ENCODE results near the gene ANKS1B. TPM values are rescaled to one million over a fixed set of nuclear protein-coding genes. Genes with fewer than 3 reads are reported as not detected.

ANKS1B gene
- total RNA-seq, 1 experiment from 2014 or later: 18.8 TPM

DNA sequence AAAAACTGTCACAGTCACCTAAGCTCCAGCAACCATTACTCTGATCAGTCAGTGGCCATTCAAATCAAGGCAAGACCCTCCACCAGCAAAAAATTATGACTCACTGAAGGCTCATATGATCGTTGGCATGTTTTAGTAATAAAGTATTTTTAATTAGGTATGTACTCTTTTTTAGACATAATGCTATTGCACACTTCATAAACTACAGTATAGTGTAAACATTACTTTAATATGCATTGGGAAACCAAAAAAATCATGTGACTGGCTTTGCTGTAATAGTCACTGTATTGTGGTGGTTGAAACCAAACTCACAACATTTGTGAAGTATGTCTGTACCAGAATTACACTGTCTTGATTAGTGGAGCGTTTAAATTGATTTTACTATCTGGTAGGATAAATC, 471.7 kb downstream of the ANKS1B start:
- ChIA-PET POLR2A (no interaction called here), CTCF (no interaction called here)
- BruUV-seq (replicated peaks): no TSS peak
- H3K9me3 Mint-ChIP-seq (ENCODE audit: unreplicated experiment): peaks cover 10% of the 10 kb centered on the region
- H3K27ac Mint-ChIP-seq (ENCODE audit: low read depth, unreplicated experiment): no peak overlapping the region
- no peaks in the 10 kb centered on the region for H3K4me1 Mint-ChIP-seq (ENCODE audit: insufficient read depth, unreplicated experiment)
- H3K4me3 Mint-ChIP-seq (ENCODE audit: unreplicated experiment): no peak overlapping the region
- DNase-seq (ENCODE audit: unreplicated experiment): no peak
- intact Hi-C loops (cut with micrococcal nuclease): no loop called here
- H3K36me3 Mint-ChIP-seq (ENCODE audit: insufficient read depth, unreplicated experiment): no peaks in the 10 kb centered on the region
- TF ChIP-seq, protein P1, sequence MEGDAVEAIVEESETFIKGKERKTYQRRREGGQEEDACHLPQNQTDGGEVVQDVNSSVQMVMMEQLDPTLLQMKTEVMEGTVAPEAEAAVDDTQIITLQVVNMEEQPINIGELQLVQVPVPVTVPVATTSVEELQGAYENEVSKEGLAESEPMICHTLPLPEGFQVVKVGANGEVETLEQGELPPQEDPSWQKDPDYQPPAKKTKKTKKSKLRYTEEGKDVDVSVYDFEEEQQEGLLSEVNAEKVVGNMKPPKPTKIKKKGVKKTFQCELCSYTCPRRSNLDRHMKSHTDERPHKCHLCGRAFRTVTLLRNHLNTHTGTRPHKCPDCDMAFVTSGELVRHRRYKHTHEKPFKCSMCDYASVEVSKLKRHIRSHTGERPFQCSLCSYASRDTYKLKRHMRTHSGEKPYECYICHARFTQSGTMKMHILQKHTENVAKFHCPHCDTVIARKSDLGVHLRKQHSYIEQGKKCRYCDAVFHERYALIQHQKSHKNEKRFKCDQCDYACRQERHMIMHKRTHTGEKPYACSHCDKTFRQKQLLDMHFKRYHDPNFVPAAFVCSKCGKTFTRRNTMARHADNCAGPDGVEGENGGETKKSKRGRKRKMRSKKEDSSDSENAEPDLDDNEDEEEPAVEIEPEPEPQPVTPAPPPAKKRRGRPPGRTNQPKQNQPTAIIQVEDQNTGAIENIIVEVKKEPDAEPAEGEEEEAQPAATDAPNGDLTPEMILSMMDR (IDR thresholded peaks at IDR 0.05; ENCODE audit: unreplicated experiment): no peak
- H3K27me3 Mint-ChIP-seq (ENCODE audit: insufficient read depth, unreplicated experiment): no peaks in the 10 kb centered on the region

DNA sequence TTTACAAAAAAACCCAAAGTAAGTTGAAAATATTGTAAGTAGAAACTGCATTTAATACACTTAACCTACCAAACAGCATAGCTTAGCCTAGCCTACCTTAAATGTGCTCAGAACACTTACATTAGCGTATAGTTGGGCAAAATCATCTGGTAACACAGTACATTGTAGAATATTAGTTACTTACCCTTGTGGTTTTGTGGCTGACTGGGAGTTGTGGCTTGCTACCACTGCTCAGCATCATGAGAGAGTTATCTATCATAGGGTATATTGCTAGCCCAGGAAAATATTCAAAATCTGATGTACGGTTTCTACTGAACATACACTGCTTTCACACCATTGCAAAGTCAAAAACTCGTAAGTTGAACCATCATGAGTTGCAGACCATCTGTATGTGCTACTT, 478.9 kb downstream of the ANKS1B start:
- TF ChIP-seq, protein P1 (IDR thresholded peaks at IDR 0.05; ENCODE audit: unreplicated experiment): no peak
- peaks cover 10% of the 10 kb centered on the region for H3K9me3 Mint-ChIP-seq (ENCODE audit: unreplicated experiment)
- H3K4me3 Mint-ChIP-seq (ENCODE audit: unreplicated experiment): no peak overlapping the region
- ChIA-PET POLR2A (no interaction called here), CTCF (no interaction called here)
- no peak for DNase-seq (ENCODE audit: unreplicated experiment)
- no peaks in the 10 kb centered on the region for H3K4me1 Mint-ChIP-seq (ENCODE audit: insufficient read depth, unreplicated experiment)
- intact Hi-C loops (cut with micrococcal nuclease): no loop called here
- no peak overlapping the region for H3K27ac Mint-ChIP-seq (ENCODE audit: low read depth, unreplicated experiment)
- no TSS peak for BruUV-seq (replicated peaks)
- H3K36me3 Mint-ChIP-seq (ENCODE audit: insufficient read depth, unreplicated experiment): no peaks in the 10 kb centered on the region
- H3K27me3 Mint-ChIP-seq (ENCODE audit: insufficient read depth, unreplicated experiment): no peaks in the 10 kb centered on the region

DNA sequence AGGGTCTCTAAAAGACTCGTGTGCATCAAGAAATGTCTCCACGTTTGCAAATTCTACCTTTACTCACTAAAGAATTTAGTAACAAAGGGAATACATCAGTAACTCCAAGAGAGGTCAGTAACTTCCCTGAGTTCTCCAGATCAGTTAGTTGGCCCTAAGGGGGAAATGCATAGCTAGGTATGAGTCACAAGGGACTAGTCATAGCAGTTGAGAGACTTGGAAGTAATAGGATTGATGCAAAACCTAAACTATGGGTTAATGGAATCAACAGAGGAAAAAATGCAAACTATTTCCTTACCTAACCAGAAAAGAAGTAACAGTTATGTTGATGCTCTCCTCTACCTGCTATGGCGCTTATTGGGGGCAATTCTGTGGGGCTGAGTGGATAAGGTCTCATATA, 486.0 kb downstream of the ANKS1B start:
- no peaks in the 10 kb centered on the region for H3K36me3 Mint-ChIP-seq (ENCODE audit: insufficient read depth, unreplicated experiment)
- BruUV-seq (replicated peaks): no TSS peak
- TF ChIP-seq, protein P1 (IDR thresholded peaks at IDR 0.05; ENCODE audit: unreplicated experiment): no peak
- no peaks in the 10 kb centered on the region for H3K27me3 Mint-ChIP-seq (ENCODE audit: insufficient read depth, unreplicated experiment)
- no peaks in the 10 kb centered on the region for H3K9me3 Mint-ChIP-seq (ENCODE audit: unreplicated experiment)
- intact Hi-C loops (cut with micrococcal nuclease): loop anchor here (10.0 kb wide), 1 partner anchor 454 kb away; no protein-coding TSS in a partner anchor
- peak; percentile 76 for DNase-seq (ENCODE audit: unreplicated experiment)
- no peak overlapping the region for H3K27ac Mint-ChIP-seq (ENCODE audit: low read depth, unreplicated experiment)
- no peak overlapping the region for H3K4me3 Mint-ChIP-seq (ENCODE audit: unreplicated experiment)
- H3K4me1 Mint-ChIP-seq (ENCODE audit: insufficient read depth, unreplicated experiment): peaks cover 21% of the 10 kb centered on the region
- POLR2A ChIA-PET: interaction anchor here (1.8 kb wide), 1 partner anchor 9 kb away, joined by 6 read pairs; no protein-coding TSS in a partner anchor
- CTCF ChIA-PET: no interaction called here

DNA sequence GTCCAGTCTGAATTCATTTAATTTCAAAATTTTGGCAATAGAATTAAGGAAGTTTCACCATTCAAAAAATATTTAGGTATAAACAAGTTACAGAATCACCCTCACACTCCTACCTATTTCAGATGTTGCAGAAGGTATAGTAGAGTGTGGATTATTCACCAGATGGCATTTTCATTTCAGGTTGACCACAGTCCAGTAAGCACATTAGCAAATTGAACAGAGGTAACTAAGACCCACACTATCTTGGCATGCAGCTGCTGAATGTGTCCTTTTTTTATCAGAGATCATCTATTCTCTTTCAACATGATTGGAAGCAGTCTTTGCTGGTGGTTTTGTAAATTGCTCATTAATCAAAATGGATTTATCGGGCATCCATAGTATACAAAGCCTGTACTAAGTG, 488.9 kb downstream of the ANKS1B start:
- CTCF ChIA-PET: no interaction called here
- POLR2A ChIA-PET: no interaction called here
- H3K9me3 Mint-ChIP-seq (ENCODE audit: unreplicated experiment): no peaks in the 10 kb centered on the region
- BruUV-seq (replicated peaks): no TSS peak
- H3K4me1 Mint-ChIP-seq (ENCODE audit: insufficient read depth, unreplicated experiment): peaks cover 33% of the 10 kb centered on the region
- no peaks in the 10 kb centered on the region for H3K36me3 Mint-ChIP-seq (ENCODE audit: insufficient read depth, unreplicated experiment)
- intact Hi-C loops (cut with micrococcal nuclease): loop anchor here (10.0 kb wide), 1 partner anchor 451 kb away; no protein-coding TSS in a partner anchor
- DNase-seq (ENCODE audit: unreplicated experiment): no peak
- no peak overlapping the region for H3K27ac Mint-ChIP-seq (ENCODE audit: low read depth, unreplicated experiment)
- H3K4me3 Mint-ChIP-seq (ENCODE audit: unreplicated experiment): no peak overlapping the region
- TF ChIP-seq, protein P1 (IDR thresholded peaks at IDR 0.05; ENCODE audit: unreplicated experiment): no peak
- H3K27me3 Mint-ChIP-seq (ENCODE audit: insufficient read depth, unreplicated experiment): no peaks in the 10 kb centered on the region

All from MCF 10A (cell line).